ENCODE data around the gene PAMR1. TPM values are rescaled to one million over a fixed set of nuclear protein-coding genes. Genes with fewer than 3 reads are reported as not detected.
"Not testable (repeated sequence)": the region's sequence is repeated elsewhere in the genome, so short reads cannot be mapped to it uniquely, and the experiment has no call there.

Gene PAMR1
- total and polyA plus RNA-seq, 2 donors: 48.7 to 179 TPM

DNA sequence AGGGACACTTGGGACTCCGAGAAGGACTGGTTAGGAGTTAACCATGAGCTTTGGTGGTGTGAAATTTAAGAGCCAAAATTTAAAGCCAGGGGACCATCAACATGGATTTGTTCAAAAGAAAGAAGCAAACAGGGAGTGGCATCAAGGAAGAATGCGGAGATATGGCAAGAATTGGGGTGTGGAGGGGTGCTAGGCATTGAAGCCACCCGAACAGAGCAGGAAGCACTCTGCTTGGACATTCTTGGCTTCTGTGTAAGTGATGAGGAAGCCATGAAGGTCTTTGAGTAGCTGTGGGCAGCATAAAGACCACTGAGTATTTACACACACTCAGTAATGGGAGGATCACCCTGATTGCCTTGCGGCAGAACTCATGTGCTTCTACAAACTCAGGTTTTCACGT, 27.2 kb upstream of the PAMR1 start:
- no peak for DNase-seq (ENCODE audit: extremely low spot score)
- 93% methylated on average over 5 of the region's 5 CpGs for WGBS

DNA sequence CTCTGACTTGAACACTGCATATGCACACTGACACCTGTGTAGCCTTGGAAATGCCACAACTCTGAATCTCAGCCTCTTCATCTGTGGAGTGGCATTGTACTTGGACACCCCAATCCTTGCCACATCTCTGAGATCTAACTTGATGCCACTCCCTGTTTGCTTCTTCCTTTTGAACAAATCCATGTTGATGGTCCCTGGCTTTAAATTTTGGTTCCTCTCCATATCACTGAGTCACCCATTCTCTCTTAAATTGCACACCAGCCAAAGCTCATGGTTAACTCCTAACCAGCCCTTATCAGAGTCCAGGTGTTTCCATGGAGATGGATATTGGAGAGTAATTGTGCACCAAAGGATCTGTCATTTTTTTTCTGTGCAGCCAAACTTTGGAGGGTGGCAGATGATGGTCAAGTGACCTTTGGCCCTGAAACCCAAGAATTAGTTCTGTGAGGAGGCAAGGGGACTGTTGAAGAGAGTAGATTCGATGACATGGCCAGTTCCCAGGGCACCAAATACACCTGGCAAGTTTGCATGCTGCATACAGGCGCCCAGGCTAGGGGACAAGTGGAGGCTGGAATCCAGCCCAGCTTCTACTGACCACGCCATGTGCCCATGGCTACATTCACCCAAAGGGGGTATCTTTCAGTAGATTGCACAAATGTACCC, 25.1 kb upstream of the PAMR1 start:
- no peak for DNase-seq (ENCODE audit: extremely low spot score)
- WGBS: 96% methylated on average over 3 of the region's 3 CpGs
- H3K4me1 ChIP-seq (ENCODE audit: insufficient read depth): no peaks in the 10 kb centered on the region
- H3K36me3 ChIP-seq (ENCODE audit: insufficient read depth): no peaks in the 10 kb centered on the region
- no peak overlapping the region for H3K4me3 ChIP-seq (ENCODE audit: low read depth, low read length)
- no peak overlapping the region for H3K27ac ChIP-seq (ENCODE audit: low read depth)

More for the DNA sequence above, 27.2 kb upstream of the PAMR1 start:
- no peak overlapping the region for H3K27ac ChIP-seq (ENCODE audit: low read depth)
- no peak overlapping the region for H3K4me3 ChIP-seq (ENCODE audit: low read depth, low read length)
- H3K36me3 ChIP-seq (ENCODE audit: insufficient read depth): no peaks in the 10 kb centered on the region
- no peaks in the 10 kb centered on the region for H3K4me1 ChIP-seq (ENCODE audit: insufficient read depth)

DNA sequence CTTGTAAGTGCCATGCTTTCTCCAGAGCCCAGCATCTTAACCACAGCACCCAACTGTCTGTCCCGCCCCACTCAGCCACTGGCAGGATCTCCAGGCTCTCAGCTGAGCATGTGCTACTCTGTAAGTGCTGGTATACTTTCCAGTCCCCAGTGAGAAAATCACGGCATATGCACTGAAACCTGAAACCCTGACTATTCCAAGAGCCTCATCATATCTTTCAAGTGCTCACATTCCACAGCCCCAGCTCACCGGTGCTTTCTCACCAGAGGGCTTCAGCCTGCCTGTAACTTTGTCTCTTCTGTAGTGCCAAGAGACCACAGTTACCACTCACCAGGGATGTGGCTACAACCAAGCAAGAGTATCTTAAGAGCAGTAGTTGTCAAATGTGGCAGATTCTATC, 24.4 kb upstream of the PAMR1 start:
- Histone ChIP-seq H3K4me3 (ENCODE audit: low read depth, low read length) (no peak overlapping the region), H3K27ac (ENCODE audit: low read depth) (no peak overlapping the region), H3K4me1 (ENCODE audit: insufficient read depth) (no peaks in the 10 kb centered on the region), H3K36me3 (ENCODE audit: insufficient read depth) (no peaks in the 10 kb centered on the region)
- 43% methylated on average over 3 of the region's 3 CpGs for WGBS
- DNase-seq (ENCODE audit: extremely low spot score): no peak

DNA sequence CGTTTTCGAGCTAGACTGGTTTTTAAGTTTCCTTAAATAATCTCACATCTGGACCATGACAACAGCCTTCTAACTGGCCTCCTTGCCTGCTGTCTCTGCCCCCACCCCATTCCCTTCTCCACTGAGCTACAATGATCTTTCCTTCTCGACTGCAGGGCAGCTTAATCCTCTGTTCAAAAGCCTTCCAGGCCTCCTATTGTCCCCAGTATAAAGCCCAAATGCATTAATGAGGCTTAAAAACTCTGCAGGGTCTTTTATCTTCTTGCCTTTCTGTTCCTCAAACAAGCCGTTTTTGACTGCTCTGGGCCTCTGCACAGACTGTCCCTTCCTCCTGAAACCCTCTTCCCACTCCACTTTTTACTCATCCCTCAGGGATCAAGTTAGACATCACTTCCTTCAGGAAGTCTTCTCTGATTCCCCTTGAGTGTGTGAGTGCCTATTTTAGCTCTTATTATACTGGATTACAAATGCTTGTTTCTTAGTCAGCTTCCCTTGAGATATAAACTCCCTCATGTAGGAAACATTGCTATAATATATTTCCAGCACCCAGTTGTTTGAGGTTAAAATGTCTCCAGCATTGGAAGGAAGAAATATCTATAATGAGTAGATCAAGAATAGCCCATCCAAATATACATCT, 23.6 kb upstream of the PAMR1 start:
- no peak for DNase-seq (ENCODE audit: extremely low spot score)
- Histone ChIP-seq H3K4me3 (ENCODE audit: low read depth, low read length) (no peak overlapping the region), H3K36me3 (ENCODE audit: insufficient read depth) (no peaks in the 10 kb centered on the region), H3K4me1 (ENCODE audit: insufficient read depth) (no peaks in the 10 kb centered on the region), H3K27ac (ENCODE audit: low read depth) (no peak overlapping the region)
- 42% methylated on average over 4 of the region's 4 CpGs for WGBS

DNA sequence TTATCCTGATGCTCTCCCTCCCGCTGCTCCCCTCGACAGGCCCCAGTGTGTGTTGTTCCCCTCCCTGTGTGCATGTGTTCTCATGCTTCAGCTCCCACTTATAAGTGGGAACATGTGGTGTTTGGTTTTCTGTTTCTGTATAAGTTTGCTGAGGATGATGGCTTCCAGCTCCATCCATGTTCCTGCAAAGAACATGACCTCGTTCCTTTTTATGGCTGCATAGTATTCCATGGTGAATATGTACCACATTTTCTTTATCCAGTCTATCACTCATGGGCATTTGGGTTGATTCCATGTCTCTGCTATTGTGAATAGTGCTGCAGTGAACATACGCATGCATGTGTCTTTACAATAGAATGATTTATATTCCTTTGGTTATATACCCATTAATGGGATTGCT, 22.6 kb upstream of the PAMR1 start:
- not testable (repeated sequence) for DNase-seq (ENCODE audit: extremely low spot score); H3K36me3 ChIP-seq (ENCODE audit: insufficient read depth); H3K4me1 ChIP-seq (ENCODE audit: insufficient read depth); H3K4me3 ChIP-seq (ENCODE audit: low read depth, low read length); H3K27ac ChIP-seq (ENCODE audit: low read depth)
- WGBS: 92% methylated on average over 4 of the region's 4 CpGs

DNA sequence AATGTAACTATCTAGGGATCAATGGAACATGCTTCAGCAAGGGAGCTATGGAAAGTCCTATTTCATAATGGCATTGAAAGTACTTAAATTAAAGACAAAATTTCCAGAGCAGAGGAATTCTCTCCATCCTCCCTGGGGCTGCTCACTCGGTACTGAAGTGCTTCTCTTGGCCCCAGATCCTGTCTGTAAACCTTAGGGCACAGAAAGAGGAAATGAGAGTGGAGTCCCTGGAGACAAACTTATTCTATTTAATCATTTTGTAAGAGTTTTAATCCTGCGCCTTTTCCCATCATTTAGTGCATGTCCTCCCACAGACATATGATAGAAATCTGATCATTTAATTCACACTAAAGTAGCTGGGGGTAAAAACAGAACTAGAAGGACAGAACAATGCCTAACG, 20.9 kb upstream of the PAMR1 start:
- no peak overlapping the region for H3K27ac ChIP-seq (ENCODE audit: low read depth)
- no peak for DNase-seq (ENCODE audit: extremely low spot score)
- no peak overlapping the region for H3K4me3 ChIP-seq (ENCODE audit: low read depth, low read length)
- WGBS: 83% methylated on average over 3 of the region's 3 CpGs
- no peaks in the 10 kb centered on the region for H3K4me1 ChIP-seq (ENCODE audit: insufficient read depth)
- no peaks in the 10 kb centered on the region for H3K36me3 ChIP-seq (ENCODE audit: insufficient read depth)

DNA sequence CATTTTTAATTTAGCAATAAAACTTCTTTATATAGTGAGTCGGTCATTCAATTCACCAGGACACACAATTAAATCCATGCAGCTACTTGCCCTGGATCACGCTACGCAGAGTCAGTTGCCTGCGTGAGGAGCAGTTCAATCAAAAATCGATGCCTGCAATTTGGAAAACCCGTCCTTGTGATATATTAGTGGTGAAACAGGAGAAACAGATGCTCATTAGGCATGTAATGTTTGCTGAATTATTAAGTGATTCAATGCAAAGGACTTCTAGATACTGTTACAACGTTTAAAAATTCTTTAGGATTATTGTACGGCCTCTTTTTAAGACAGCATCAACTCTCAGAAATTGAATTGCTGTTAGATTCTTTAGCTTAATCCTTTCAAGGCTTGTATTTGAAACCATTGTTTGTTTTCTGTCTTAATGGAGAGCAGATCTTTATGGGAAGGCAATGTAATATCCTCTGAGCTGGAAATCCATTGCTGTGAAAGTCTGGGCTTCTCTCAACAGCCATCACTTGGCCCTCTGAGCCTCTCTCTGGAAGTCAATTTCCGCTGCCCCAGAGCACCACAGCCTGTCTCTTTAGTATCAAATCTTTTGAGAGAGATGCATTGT, 20.1 kb upstream of the PAMR1 start:
- H3K4me1 ChIP-seq (ENCODE audit: insufficient read depth): no peaks in the 10 kb centered on the region
- H3K27ac ChIP-seq (ENCODE audit: low read depth): no peak overlapping the region
- DNase-seq (ENCODE audit: extremely low spot score): no peak
- H3K36me3 ChIP-seq (ENCODE audit: insufficient read depth): no peaks in the 10 kb centered on the region
- H3K4me3 ChIP-seq (ENCODE audit: low read depth, low read length): no peak overlapping the region
- 89% methylated on average over 9 of the region's 9 CpGs for WGBS

DNA sequence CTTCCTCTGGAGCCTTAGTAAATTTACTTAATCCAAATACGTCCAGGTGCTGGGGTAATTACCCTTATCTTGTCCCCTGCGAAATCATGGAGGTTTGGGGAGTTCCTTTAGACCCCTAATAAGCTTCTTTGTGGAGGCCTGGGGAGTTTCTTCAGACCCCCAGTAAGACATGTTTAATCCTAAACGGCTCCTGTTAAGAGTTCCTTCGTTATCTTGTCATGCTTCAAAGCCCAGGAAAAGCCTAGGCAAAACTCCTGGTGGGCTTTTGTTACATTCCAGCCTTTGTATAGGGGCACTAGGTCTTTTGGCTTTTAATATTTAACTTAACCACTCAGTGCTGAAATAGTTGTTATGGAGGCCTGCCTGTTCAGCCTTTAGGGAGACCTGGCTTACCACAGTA, 18.1 kb upstream of the PAMR1 start:
- DNase-seq (ENCODE audit: extremely low spot score): no peak
- Histone ChIP-seq H3K27ac (ENCODE audit: low read depth) (no peak overlapping the region), H3K36me3 (ENCODE audit: insufficient read depth) (no peaks in the 10 kb centered on the region), H3K4me3 (ENCODE audit: low read depth, low read length) (no peak overlapping the region), H3K4me1 (ENCODE audit: insufficient read depth) (no peaks in the 10 kb centered on the region)
- WGBS: 76% methylated on average over 4 of the region's 4 CpGs

DNA sequence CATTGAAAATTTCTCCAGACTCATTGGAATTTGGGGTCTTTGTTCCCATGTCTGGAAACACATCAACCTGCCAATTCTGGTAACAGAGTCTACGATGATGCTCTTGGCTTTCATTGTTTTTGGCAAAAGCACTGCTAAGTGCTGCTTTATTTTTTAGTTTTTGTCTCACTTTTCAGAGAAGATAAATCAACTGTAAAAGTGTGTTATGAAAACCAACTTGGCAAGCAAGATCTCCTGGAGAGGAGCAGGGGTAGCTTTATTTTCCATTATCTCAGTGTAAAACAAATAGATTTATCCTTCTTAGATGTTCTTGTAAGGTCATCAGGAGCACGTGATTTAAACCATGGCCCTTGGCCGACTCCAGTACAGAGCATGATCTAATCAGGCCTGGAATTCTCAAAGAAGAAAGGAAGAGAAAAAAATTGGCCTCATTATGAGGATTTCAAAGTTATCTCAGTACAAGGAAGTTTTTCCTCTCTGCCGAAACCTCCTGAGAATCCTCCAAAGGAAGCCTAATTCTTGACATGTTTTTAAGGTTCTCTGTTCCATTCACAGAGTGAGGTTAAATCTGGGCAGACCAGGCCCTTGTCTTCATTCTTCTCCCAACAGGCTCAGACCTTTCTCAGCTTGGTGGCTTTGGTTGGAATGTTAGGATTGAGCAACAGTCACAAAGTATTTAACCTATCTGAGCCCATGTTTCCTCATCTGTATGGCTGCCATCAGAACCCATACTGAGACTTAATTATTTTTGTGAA, 16.4 kb upstream of the PAMR1 start:
- no peak overlapping the region for H3K27ac ChIP-seq (ENCODE audit: low read depth)
- peak; percentile 82 for DNase-seq (ENCODE audit: extremely low spot score)
- no peaks in the 10 kb centered on the region for H3K36me3 ChIP-seq (ENCODE audit: insufficient read depth)
- 17% methylated on average over 4 of the region's 4 CpGs for WGBS
- no peak overlapping the region for H3K4me3 ChIP-seq (ENCODE audit: low read depth, low read length)
- H3K4me1 ChIP-seq (ENCODE audit: insufficient read depth): no peaks in the 10 kb centered on the region

DNA sequence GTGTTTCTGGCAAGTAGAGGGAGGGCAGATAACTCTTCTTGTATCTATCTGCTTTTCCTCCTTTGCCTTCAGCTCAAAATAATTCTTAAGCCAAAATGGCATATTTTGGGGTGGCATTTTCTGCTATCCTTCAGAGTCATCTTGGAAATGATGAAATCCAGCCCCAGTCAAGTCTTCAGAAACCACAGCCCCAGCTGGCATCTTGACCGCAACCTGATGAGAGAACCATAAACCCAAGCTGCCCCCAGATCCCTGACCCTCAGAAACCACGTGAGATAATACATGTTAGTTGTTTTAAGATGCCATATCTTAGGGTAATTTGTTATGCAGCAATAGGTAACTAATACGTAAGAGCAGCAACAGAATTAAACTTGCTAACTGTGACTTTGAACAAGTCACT, 15.1 kb upstream of the PAMR1 start:
- WGBS: 92% methylated on average over 3 of the region's 3 CpGs

DNA sequence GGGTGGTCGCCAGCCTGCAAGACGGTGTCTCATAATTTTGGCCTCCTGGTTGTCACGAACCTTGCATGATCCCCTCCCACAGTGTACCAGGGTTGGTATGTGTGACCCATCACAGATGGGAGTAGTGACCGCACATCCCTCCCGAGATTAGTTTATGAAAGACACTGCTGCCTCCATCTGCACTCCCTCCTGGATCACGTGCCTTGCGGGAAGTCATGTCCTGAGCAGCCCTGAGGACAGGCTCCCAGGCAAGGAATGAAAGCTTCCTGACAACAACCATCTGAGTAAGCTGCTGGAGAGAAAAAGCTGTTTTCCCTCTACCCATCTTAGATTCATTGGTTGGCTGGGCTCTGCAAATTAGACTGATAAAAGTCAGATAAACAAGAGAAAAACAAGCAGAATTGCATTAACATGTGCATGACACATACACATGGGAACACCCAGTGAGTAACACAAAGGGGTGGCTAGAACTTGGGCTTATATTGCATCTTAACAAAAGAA, 14.4 kb upstream of the PAMR1 start:
- H3K27ac ChIP-seq (ENCODE audit: low read depth): peak overlapping the region; percentile 28
- no peak overlapping the region for H3K4me3 ChIP-seq (ENCODE audit: low read depth, low read length)
- H3K36me3 ChIP-seq (ENCODE audit: insufficient read depth): no peaks in the 10 kb centered on the region
- DNase-seq (ENCODE audit: extremely low spot score): no peak
- 36% methylated on average over 7 of the region's 7 CpGs for WGBS
- no peaks in the 10 kb centered on the region for H3K4me1 ChIP-seq (ENCODE audit: insufficient read depth)

More for the DNA sequence above, 15.1 kb upstream of the PAMR1 start:
- DNase-seq (ENCODE audit: extremely low spot score): no peak
- Histone ChIP-seq H3K4me1 (ENCODE audit: insufficient read depth) (no peaks in the 10 kb centered on the region), H3K4me3 (ENCODE audit: low read depth, low read length) (no peak overlapping the region), H3K27ac (ENCODE audit: low read depth) (peak overlapping the region; percentile 3), H3K36me3 (ENCODE audit: insufficient read depth) (no peaks in the 10 kb centered on the region)

DNA sequence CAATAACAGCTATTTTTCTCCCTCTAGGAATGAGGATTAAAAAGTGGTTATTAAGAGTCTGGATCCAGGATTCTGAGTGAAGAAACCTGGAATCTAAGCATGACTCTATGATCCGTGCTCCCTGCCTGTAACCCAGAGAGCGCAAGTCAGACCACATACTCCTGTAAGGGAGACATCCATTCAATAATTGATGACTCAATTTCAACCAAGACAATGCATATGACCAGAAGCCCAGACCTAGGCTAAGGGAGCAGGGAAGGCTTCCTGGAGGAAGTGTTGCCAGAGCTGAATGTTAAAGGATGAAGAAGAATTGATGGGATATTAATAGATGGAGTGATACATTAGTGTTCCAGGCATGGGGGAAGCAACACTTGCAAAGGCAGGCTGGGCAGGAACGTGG, 13.8 kb upstream of the PAMR1 start:
- Histone ChIP-seq H3K27ac (ENCODE audit: low read depth) (peak overlapping the region; percentile 28), H3K36me3 (ENCODE audit: insufficient read depth) (no peaks in the 10 kb centered on the region), H3K4me3 (ENCODE audit: low read depth, low read length) (no peak overlapping the region), H3K4me1 (ENCODE audit: insufficient read depth) (no peaks in the 10 kb centered on the region)
- 31% methylated on average over 3 of the region's 3 CpGs for WGBS
- DNase-seq (ENCODE audit: extremely low spot score): no peak

DNA sequence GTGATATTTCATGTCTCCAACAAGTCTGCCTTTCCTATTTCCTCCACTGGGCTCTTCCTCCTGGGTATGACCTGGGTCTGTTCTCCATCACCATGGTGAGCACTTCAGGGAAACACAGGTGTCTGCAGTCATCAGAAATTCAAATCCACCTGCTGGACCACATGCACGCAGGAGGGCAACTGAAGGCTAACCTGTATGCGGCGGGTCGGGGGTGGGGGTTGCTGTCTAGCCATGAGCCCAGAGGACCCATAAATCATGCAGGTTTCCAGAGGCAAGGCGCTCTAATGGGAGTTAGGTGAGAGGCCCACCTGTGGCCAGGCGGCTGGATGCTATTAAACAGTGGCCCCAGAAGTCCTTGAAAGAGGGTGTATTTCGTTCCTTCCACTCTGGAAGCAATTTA, 11.1 kb upstream of the PAMR1 start:
- Histone ChIP-seq H3K27ac (ENCODE audit: low read depth) (no peak overlapping the region), H3K4me1 (ENCODE audit: insufficient read depth) (no peaks in the 10 kb centered on the region), H3K36me3 (ENCODE audit: insufficient read depth) (no peaks in the 10 kb centered on the region), H3K4me3 (ENCODE audit: low read depth, low read length) (no peak overlapping the region)
- no peak for DNase-seq (ENCODE audit: extremely low spot score)
- WGBS: 96% methylated on average over 7 of the region's 7 CpGs
